Keratinocyte (primary cell): Measurements from ENCODE around the gene AFAP1L1.

Experiments used
- CTCF ChIP-seq, 3 experiments: IDR thresholded peaks in 1 of 3; conservative IDR thresholded peaks in 1 of 3; optimal IDR thresholded peaks in 1 of 3; 2 replicates in 2 of 3; 3 replicates in 1 of 3; pipeline versions ENCODE3 to v1.5.1; 2011; ENCODE audit warnings: low read length in 3 of 3, mild to moderate bottlenecking in 3 of 3, moderate library complexity in 2 of 3, control low read depth in 1 of 3, inconsistent platforms in 1 of 3; ENCODE audit not compliant: insufficient read depth in 2 of 3; ENCODE audit errors: extremely low read depth in 1 of 3
- EZH2 ChIP-seq: IDR thresholded peaks from one replicate; pipeline ENCODE4 v1.6.1; 2012; ENCODE audit warnings: inconsistent platforms, mild to moderate bottlenecking, low read length, moderate library complexity

- no peak for TF ChIP-seq CTCF (optimal IDR thresholded peaks at IDR 0.05 in 1 of 3, IDR thresholded peaks at IDR 0.05 in 1 of 3, conservative IDR thresholded peaks at IDR 0.05 in 1 of 3; ENCODE audit: extremely low read depth in 1 of 3, insufficient read depth in 2 of 3, low read length in 3 of 3)
- TF ChIP-seq EZH2 = no peak
Observed at GRCh38 chr5:149242339-149242738, 29.3 kb upstream of the AFAP1L1 start.
